Cardiac fibroblast (primary cell): ENCODE results near the gene INPP5A.
"Not testable (repeated sequence)": the region's sequence is repeated elsewhere in the genome, so short reads cannot be mapped to it uniquely, and the experiment has no call there.

ENCODE experiments used
- DNase-seq, 2 donors: peaks; one replicate each; pipeline versions ENCODE4 v3.0.0 to v3.0.0-alpha.2; 2010; ENCODE audit warnings: low read depth in 2 of 2
- H3K4me3 ChIP-seq, 2 donors: replicated peaks in 1 of 2; 1 replicate in 1 of 2; 2 replicates in 1 of 2; pipeline ENCODE4 v1.5.1; 2011; ENCODE audit warnings: low read depth in 2 of 2, low read length in 2 of 2, mild to moderate bottlenecking in 2 of 2, moderate library complexity in 1 of 2
- CTCF ChIP-seq: IDR thresholded peaks from one replicate; pipeline ENCODE4 v1.5.1; 2011; ENCODE audit warnings: low read depth, mild to moderate bottlenecking, low read length, inconsistent platforms

The INPP5A gene

GRCh38 chr10:132679217-132679595, 141.6 kb downstream of the INPP5A start:
- no peak for TF ChIP-seq CTCF
- no peak for DNase-seq
- H3K4me3 ChIP-seq, result no peak overlapping the region

GRCh38 chr10:132679640-132680039, 142.1 kb downstream of the INPP5A start:
- H3K4me3 ChIP-seq, result no peak overlapping the region
- TF ChIP-seq CTCF, result no peak
- no peak for DNase-seq

GRCh38 chr10:132680741-132681140, 143.2 kb downstream of the INPP5A start:
- not testable (repeated sequence) for DNase-seq, H3K4me3 ChIP-seq

GRCh38 chr10:132681858-132682755, 144.5 kb downstream of the INPP5A start:
- no peak overlapping the region for H3K4me3 ChIP-seq
- DNase-seq, result no peak
- TF ChIP-seq CTCF, result no peak

GRCh38 chr10:132684164-132684891, 146.7 kb downstream of the INPP5A start:
- H3K4me3 ChIP-seq, result no peak overlapping the region
- peak in 1 of 2 donors; percentile 57 for DNase-seq
- no peak for TF ChIP-seq CTCF

- TF ChIP-seq CTCF, result no peak
- peak; percentile 58 to 66 for DNase-seq
- peak overlapping the region in 1 of 2 donors; percentile 8 for H3K4me3 ChIP-seq
Observed at GRCh38 chr10:132685101-132685891, 147.7 kb downstream of the INPP5A start.
